Panc1 (cell line): Measurements from ENCODE around the gene WDFY2. TPM values are rescaled to one million over a fixed set of nuclear protein-coding genes. Genes with fewer than 3 reads are reported as not detected.

Experiments used
- ATAC-seq: fragments of 200-7000 bp; cut with Tn5 transposase; 2 replicates; pipeline ENCODE4 v1.9.1; 2020; ENCODE audit warnings: mild to moderate bottlenecking, moderate library complexity
- BruUV-seq: library from RNA; stranded (reverse); fragments of 400-500 nt; replicated peaks from 2 replicates; lab custom pipeline; 2021; lab: Mats Ljungman, UMichigan
- CTCF ChIA-PET: fragments of 300-600 bp; sonication (Branson Sonifier 250); formaldehyde crosslinking; loops from one replicate; lab custom pipeline; 2022; ENCODE audit warnings: antibody characterized with exemption; lab: Charles Lee
- POLR2A ChIA-PET: fragments of 300-600 bp; sonication (Branson Sonifier 250); formaldehyde crosslinking; loops from one replicate; lab custom pipeline; 2022; ENCODE audit warnings: antibody characterized with exemption; lab: Charles Lee
- DNase-seq: peaks from one replicate; pipeline ENCODE4 v3.0.0-alpha.2; 2010; ENCODE audit warnings: low read depth, low spot score
- H3K27ac ChIP-seq: 2 replicates; pipeline ENCODE4 v1.5.1; 2011; ENCODE audit warnings: mild to moderate bottlenecking, low read length, inconsistent platforms
- H3K27me3 ChIP-seq: fragments of 200-500 bp; sonication (Bioruptor generic); 2 replicates; pipeline ENCODE4 v1.6.0; 2014; ENCODE audit warnings: low read length, inconsistent platforms; ENCODE audit not compliant: control insufficient read depth, insufficient read depth
- H3K36me3 ChIP-seq: fragments of 200-500 bp; sonication (Bioruptor generic); 2 replicates; pipeline ENCODE4 v1.5.1; 2014; ENCODE audit warnings: inconsistent platforms, mild to moderate bottlenecking, low read length, moderate library complexity; ENCODE audit not compliant: control insufficient read depth, insufficient read depth
- H3K4me1 ChIP-seq: 2 replicates; pipeline ENCODE4 v1.5.1; 2011; ENCODE audit warnings: inconsistent platforms, mild to moderate bottlenecking, low read length, moderate library complexity; ENCODE audit not compliant: control insufficient read depth, insufficient read depth
- H3K4me3 ChIP-seq, 2 experiments: 2 replicates each; pipeline ENCODE4 v1.5.1; 2011 to 2012; ENCODE audit warnings: low read depth in 2 of 2, low read length in 2 of 2, mild to moderate bottlenecking in 2 of 2, inconsistent platforms in 1 of 2, moderate library complexity in 1 of 2
- H3K9me3 ChIP-seq: fragments of 200-500 bp; sonication (Bioruptor generic); 2 replicates; pipeline ENCODE4 v1.5.1; 2014; ENCODE audit warnings: low read depth, mild to moderate bottlenecking, inconsistent platforms, low read length, moderate library complexity; ENCODE audit not compliant: control insufficient read depth, insufficient read depth
- POLR2AphosphoS5 ChIP-seq: IDR thresholded peaks from 2 replicates; pipeline ENCODE4 v1.6.1; 2012; ENCODE audit warnings: mild to moderate bottlenecking, low read depth, low read length, moderate library complexity
- SIN3A ChIP-seq: IDR thresholded peaks from 2 replicates; pipeline ENCODE4 v1.6.1; 2012; ENCODE audit warnings: low read depth, mild to moderate bottlenecking, low read length, moderate library complexity, borderline replicate concordance; ENCODE audit not compliant: insufficient read depth
- TCF7L2 ChIP-seq: IDR thresholded peaks from 2 replicates; pipeline ENCODE4 v1.6.1; 2011; ENCODE audit warnings: mild to moderate bottlenecking, low read depth, low read length, inconsistent platforms
- in situ Hi-C: cut with HindIII; loops from 2 replicates; pipeline ENCODE4 v1.10.0; 2016; ENCODE audit warnings: low sequenced_read_pairs, low pct_unique_long_range_greater_than_20kb
- intact Hi-C: fragments of 100-400 bp; cut with micrococcal nuclease; formaldehyde crosslinking; loops from one replicate; pipeline ENCODE4 v1.10.0; 2022; ENCODE audit not compliant: unreplicated experiment
- total RNA-seq: library from RNA; stranded (reverse); gene quantifications from one replicate; pipeline ENCODE4 v1.2.1, GENCODE V29; 2021; ENCODE audit not compliant: unreplicated experiment
- TF ChIP-seq, protein P1 (sequence below), 2 experiments: IDR thresholded peaks; 2 replicates each; pipeline ENCODE4 v1.6.1; 2011 to 2012; ENCODE audit warnings: low read depth in 2 of 2, control low read depth in 1 of 2, low read length in 1 of 2, mild to moderate bottlenecking in 1 of 2, moderate library complexity in 1 of 2; ENCODE audit not compliant: insufficient read depth in 1 of 2
- TF ChIP-seq, protein P2 (sequence below): fragments of 450-650 bp; IDR thresholded peaks from 2 replicates; pipeline ENCODE4 v1.5.1; 2017; ENCODE audit warnings: mild to moderate bottlenecking

The WDFY2 gene
- total RNA-seq, 1 experiment from 2014 or later, result 7.8 TPM

DNA sequence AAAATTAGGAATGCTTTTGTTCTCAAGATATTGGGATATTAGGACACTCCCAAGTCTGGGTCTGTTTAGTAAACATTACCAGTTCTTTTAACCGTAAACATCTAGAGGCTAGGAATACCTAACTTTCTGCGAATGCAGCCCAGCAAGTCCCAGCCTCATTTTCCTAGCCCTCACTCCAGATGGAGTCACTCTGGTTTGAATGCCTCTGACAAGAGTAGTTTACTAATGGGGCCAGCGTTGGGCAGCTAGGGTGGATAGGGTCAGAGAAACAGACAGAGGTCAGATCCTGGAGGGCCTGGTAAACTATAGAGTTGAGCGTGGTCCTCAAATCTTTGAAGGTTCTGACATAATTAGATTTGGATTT lies 53.6 kb downstream of the WDFY2 start:
- intact Hi-C loops (no loop called here), in situ Hi-C loops (no loop called here)
- Histone ChIP-seq H3K9me3 (no peaks in the 10 kb centered on the region), H3K4me3 (0 out of 4 replicates have a peak overlapping the region, but pooled peaks of 1 of the 2 experiments have one; percentile 9), H3K4me1 (peaks cover 59% of the 10 kb centered on the region), H3K27me3 (no peaks in the 10 kb centered on the region), H3K27ac (peak overlapping the region; percentile 90), H3K36me3 (no peaks in the 10 kb centered on the region)
- POLR2A ChIA-PET, result no interaction called here
- CTCF ChIA-PET, result no interaction called here
- no TSS peak for BruUV-seq
- ATAC-seq, result peak; percentile 24; the same call in 1 of the 2 replicates
- TF ChIP-seq SIN3A, result no peak
- TF ChIP-seq TCF7L2, result no peak
- TF ChIP-seq, protein P1, sequence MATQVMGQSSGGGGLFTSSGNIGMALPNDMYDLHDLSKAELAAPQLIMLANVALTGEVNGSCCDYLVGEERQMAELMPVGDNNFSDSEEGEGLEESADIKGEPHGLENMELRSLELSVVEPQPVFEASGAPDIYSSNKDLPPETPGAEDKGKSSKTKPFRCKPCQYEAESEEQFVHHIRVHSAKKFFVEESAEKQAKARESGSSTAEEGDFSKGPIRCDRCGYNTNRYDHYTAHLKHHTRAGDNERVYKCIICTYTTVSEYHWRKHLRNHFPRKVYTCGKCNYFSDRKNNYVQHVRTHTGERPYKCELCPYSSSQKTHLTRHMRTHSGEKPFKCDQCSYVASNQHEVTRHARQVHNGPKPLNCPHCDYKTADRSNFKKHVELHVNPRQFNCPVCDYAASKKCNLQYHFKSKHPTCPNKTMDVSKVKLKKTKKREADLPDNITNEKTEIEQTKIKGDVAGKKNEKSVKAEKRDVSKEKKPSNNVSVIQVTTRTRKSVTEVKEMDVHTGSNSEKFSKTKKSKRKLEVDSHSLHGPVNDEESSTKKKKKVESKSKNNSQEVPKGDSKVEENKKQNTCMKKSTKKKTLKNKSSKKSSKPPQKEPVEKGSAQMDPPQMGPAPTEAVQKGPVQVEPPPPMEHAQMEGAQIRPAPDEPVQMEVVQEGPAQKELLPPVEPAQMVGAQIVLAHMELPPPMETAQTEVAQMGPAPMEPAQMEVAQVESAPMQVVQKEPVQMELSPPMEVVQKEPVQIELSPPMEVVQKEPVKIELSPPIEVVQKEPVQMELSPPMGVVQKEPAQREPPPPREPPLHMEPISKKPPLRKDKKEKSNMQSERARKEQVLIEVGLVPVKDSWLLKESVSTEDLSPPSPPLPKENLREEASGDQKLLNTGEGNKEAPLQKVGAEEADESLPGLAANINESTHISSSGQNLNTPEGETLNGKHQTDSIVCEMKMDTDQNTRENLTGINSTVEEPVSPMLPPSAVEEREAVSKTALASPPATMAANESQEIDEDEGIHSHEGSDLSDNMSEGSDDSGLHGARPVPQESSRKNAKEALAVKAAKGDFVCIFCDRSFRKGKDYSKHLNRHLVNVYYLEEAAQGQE (IDR thresholded peaks at IDR 0.05; ENCODE audit: insufficient read depth in 1 of 2, low read depth in 2 of 2, low read length in 1 of 2), result no peak
- TF ChIP-seq POLR2AphosphoS5, result no peak
- TF ChIP-seq, protein P2, sequence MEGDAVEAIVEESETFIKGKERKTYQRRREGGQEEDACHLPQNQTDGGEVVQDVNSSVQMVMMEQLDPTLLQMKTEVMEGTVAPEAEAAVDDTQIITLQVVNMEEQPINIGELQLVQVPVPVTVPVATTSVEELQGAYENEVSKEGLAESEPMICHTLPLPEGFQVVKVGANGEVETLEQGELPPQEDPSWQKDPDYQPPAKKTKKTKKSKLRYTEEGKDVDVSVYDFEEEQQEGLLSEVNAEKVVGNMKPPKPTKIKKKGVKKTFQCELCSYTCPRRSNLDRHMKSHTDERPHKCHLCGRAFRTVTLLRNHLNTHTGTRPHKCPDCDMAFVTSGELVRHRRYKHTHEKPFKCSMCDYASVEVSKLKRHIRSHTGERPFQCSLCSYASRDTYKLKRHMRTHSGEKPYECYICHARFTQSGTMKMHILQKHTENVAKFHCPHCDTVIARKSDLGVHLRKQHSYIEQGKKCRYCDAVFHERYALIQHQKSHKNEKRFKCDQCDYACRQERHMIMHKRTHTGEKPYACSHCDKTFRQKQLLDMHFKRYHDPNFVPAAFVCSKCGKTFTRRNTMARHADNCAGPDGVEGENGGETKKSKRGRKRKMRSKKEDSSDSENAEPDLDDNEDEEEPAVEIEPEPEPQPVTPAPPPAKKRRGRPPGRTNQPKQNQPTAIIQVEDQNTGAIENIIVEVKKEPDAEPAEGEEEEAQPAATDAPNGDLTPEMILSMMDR, result no peak
- DNase-seq, result no peak

DNA sequence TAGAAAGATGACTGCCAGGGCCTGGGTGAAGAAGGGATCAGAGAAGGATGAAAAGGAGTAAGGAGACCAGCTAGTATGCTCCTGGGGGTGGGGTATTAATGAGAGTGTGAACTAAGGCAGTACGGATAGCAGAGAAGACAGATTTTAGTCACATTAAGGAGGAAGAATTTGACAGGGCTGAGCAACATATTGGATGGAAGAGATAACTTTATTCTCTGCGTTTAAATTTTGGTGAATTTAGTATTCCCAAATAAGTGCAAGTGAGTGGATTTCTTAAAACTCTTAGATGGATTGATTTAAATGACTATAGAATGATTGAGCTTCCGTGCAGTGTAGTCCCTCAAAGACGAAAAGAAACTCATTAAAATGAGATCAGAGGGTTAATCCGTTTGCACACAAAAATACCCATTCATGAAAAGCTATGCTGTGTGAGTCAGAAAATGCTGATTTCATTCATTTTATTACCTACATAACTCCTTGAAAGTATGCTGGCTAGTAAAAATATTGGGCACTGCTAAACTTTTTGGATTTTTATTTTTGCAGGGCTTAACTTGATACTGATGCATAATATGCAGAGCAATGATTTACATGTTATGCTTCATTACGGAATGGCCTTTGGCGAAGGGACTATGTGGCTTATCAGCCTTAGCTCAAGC lies 54.1 kb downstream of the WDFY2 start:
- ChIA-PET CTCF (no interaction called here), POLR2A (no interaction called here)
- no peaks in the 10 kb centered on the region for H3K36me3 ChIP-seq
- in situ Hi-C loops, result no loop called here
- H3K9me3 ChIP-seq, result no peaks in the 10 kb centered on the region
- no TSS peak for BruUV-seq
- intact Hi-C loops, result no loop called here
- peaks cover 58% of the 10 kb centered on the region for H3K4me1 ChIP-seq
- TF ChIP-seq POLR2AphosphoS5 (no peak), SIN3A (no peak), TCF7L2 (peak; percentile 50; the same call in 1 of the 2 replicates)
- TF ChIP-seq, protein P2, result no peak
- TF ChIP-seq, protein P1 (IDR thresholded peaks at IDR 0.05; ENCODE audit: insufficient read depth in 1 of 2, low read depth in 2 of 2, low read length in 1 of 2), result no peak
- H3K4me3 ChIP-seq, result peak overlapping the region in 1 of 2 experiments; percentile 16; a peak in 1 of 4 replicates
- peak; percentile 56 for ATAC-seq
- H3K27me3 ChIP-seq, result no peaks in the 10 kb centered on the region
- DNase-seq, result no peak
- peak overlapping the region; percentile 90 for H3K27ac ChIP-seq
